Neural cell (in vitro differentiated cells): ENCODE measurements around the gene LDLRAD4. TPM values are rescaled to one million over a fixed set of nuclear protein-coding genes. Genes with fewer than 3 reads are reported as not detected.

ENCODE experiments used
- H2AFZ ChIP-seq: fragments of 200-600, 300-800 bp; sonication (generic), shearing (Covaris generic); 2 replicates; pipeline ENCODE4 v1.6.0; 2014; ENCODE audit warnings: low read depth, mild to moderate bottlenecking, antibody characterized with exemption, low read length, moderate library complexity
- H3F3A ChIP-seq: fragments of 200-600 bp; shearing (Covaris generic); 2 replicates; pipeline ENCODE4 v1.6.1; 2016; ENCODE audit warnings: mild to moderate bottlenecking, moderate library complexity, mixed read lengths, antibody characterized with exemption, low read length; ENCODE audit not compliant: insufficient read depth, poor library complexity, severe bottlenecking
- H3K27ac ChIP-seq: fragments of 200-600, 300-800 bp; sonication (generic), shearing (Covaris generic); 2 replicates; pipeline ENCODE4 v1.5.1; 2014; ENCODE audit warnings: mild to moderate bottlenecking, low read length, moderate library complexity
- H3K27me3 ChIP-seq: fragments of 300-800, 200-600 bp; sonication (generic), shearing (Covaris generic); 2 replicates; pipeline ENCODE4 v1.6.0; 2014; ENCODE audit warnings: mild to moderate bottlenecking, low read depth, low read length, moderate library complexity; ENCODE audit not compliant: insufficient read depth
- H3K36me3 ChIP-seq: fragments of 300-800, 200-600 bp; sonication (generic), shearing (Covaris generic); 2 replicates; pipeline ENCODE4 v1.5.1; 2014; ENCODE audit warnings: mild to moderate bottlenecking, antibody characterized with exemption, low read length, moderate library complexity; ENCODE audit not compliant: insufficient read depth
- H3K4me2 ChIP-seq: fragments of 300-800, 200-600 bp; sonication (generic), shearing (Covaris generic); 2 replicates; pipeline ENCODE4 v1.6.0; 2014; ENCODE audit warnings: mild to moderate bottlenecking, low read length
- H3K4me3 ChIP-seq: fragments of 300-800, 200-600 bp; sonication (generic), shearing (Covaris generic); 2 replicates; pipeline ENCODE4 v1.5.1; 2014; ENCODE audit warnings: mild to moderate bottlenecking, low read length, moderate library complexity
- H3K79me2 ChIP-seq: fragments of 200-600 bp; shearing (Covaris generic); replicated peaks from 2 replicates; pipeline ENCODE4 v1.6.0; 2014; ENCODE audit warnings: mild to moderate bottlenecking, low read length, moderate library complexity; ENCODE audit not compliant: insufficient read depth
- H3K9ac ChIP-seq: fragments of 300-800, 200-600 bp; sonication (generic), shearing (Covaris generic); 2 replicates; pipeline ENCODE4 v1.6.1; 2016; ENCODE audit warnings: mild to moderate bottlenecking, low read length, mixed read lengths
- H3K9me2 ChIP-seq: fragments of 200-600 bp; shearing (Covaris generic); 2 replicates; pipeline ENCODE4 v1.6.1; 2016; ENCODE audit warnings: mild to moderate bottlenecking, low read length, mixed read lengths; ENCODE audit not compliant: insufficient read depth
- H3K9me3 ChIP-seq: fragments of 200-600, 300-800 bp; sonication (generic), shearing (Covaris generic); 2 replicates; pipeline ENCODE4 v1.6.1; 2016; ENCODE audit warnings: mild to moderate bottlenecking, mixed run types, low read length, moderate library complexity, mixed read lengths
- H4K20me1 ChIP-seq: fragments of 200-600 bp; shearing (Covaris generic); 2 replicates; pipeline ENCODE4 v1.6.1; 2016; ENCODE audit warnings: mild to moderate bottlenecking, mixed run types; ENCODE audit not compliant: insufficient read depth
- EP300 ChIP-seq: fragments of 450-650 bp; conservative IDR thresholded peaks from 2 replicates; pipeline ENCODE4 v1.6.1; 2014; ENCODE audit warnings: antibody characterized with exemption, mild to moderate bottlenecking, moderate library complexity; ENCODE audit not compliant: poor library complexity, severe bottlenecking
- EZH2 ChIP-seq: fragments of 200-600, 300-800 bp; shearing (Covaris generic), sonication (generic); IDR thresholded peaks from 2 replicates; pipeline ENCODE4 v1.6.1; 2014; ENCODE audit warnings: antibody characterized with exemption, low read length, borderline replicate concordance, mild to moderate bottlenecking; ENCODE audit not compliant: insufficient read depth, poor library complexity, severe bottlenecking
- MXI1 ChIP-seq: fragments of 450-650 bp; conservative IDR thresholded peaks from 2 replicates; pipeline ENCODE4 v1.6.1; 2014; ENCODE audit warnings: antibody characterized with exemption, mild to moderate bottlenecking; ENCODE audit not compliant: poor library complexity, severe bottlenecking
- POLR2AphosphoS5 ChIP-seq: IDR thresholded peaks from 2 replicates; pipeline ENCODE4 v1.6.1; 2012
- RAD21 ChIP-seq: fragments of 450-650 bp; conservative IDR thresholded peaks from 2 replicates; pipeline ENCODE4 v1.6.1; 2014; ENCODE audit warnings: antibody characterized with exemption, mild to moderate bottlenecking, moderate library complexity
- SMC3 ChIP-seq: fragments of 450-650 bp; conservative IDR thresholded peaks from 2 replicates; pipeline ENCODE4 v1.6.1; 2014; ENCODE audit warnings: antibody characterized with exemption, mild to moderate bottlenecking, moderate library complexity; ENCODE audit not compliant: poor library complexity
- TAF1 ChIP-seq: IDR thresholded peaks from 2 replicates; pipeline ENCODE4 v1.6.1; 2012; ENCODE audit warnings: low read depth
- polyA plus RNA-seq: library from polyadenylated mRNA; depleted of rRNA; stranded (reverse); fragments of >200 nt; gene quantifications from 2 replicates; pipeline ENCODE4 v1.2.3, GENCODE V29; 2014
- TF ChIP-seq, protein P1 (sequence below): fragments of 450-650 bp; IDR thresholded peaks from 2 replicates; pipeline ENCODE4 v1.5.1; 2014; ENCODE audit warnings: antibody characterized with exemption, mild to moderate bottlenecking, moderate library complexity; ENCODE audit not compliant: poor library complexity, severe bottlenecking
- TF ChIP-seq, protein P2 (sequence below): IDR thresholded peaks from 2 replicates; pipeline ENCODE4 v1.6.1; 2012; ENCODE audit warnings: borderline replicate concordance

LDLRAD4 gene
- polyA plus RNA-seq, 1 donor from 2014 or later, result 3.7 TPM

DNA sequence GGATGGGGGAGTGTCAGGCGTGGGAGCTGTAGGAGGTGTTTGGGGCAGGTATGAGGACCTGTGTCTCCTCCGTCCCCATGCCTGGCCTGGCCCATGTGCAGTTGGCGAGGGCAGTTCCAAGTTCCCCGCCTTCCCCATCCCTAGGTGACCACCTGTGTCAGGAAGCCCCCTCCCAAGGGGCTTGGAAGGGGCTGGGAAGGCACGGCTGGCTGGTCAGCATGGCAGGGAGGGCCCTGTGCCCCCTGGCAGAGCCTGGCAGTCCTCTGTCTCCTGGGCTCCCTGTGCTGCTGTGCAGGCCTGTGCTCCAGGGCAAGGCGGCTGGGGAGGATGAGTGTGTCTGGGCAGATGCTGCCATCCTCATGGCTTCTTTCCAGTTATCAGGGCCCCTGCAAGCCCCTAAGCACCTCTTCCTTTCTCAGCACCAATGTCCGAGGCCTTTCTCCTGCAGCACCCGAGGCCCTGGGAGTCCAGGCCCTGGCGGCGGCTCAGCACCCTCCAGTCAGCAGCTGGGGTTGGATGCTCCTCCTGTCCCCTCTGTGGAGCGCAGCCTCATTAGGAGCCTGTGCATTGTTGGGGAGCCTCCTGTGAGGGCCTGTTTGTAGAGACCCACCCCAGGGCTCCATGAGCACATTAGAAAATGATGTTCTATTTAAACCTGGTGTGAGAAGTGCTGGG is 406.1 kb downstream of the LDLRAD4 start:
- Histone ChIP-seq H3K27ac (no peak overlapping the region), H3K9ac (no peak overlapping the region), H2AFZ (no peak overlapping the region), H3K27me3 (no peaks in the 10 kb centered on the region), H3K9me2 (no peaks in the 10 kb centered on the region), H3F3A (no peaks in the 10 kb centered on the region), H3K79me2 (no peaks in the 10 kb centered on the region), H3K4me3 (no peak overlapping the region), H4K20me1 (no peaks in the 10 kb centered on the region), H3K9me3 (no peaks in the 10 kb centered on the region), H3K4me2 (no peak overlapping the region), H3K36me3 (no peaks in the 10 kb centered on the region)
- TF ChIP-seq EZH2 (no peak), SMC3 (no peak), POLR2AphosphoS5 (no peak), RAD21 (no peak), MXI1 (no peak), EP300 (no peak), TAF1 (no peak)
- TF ChIP-seq, protein P1, sequence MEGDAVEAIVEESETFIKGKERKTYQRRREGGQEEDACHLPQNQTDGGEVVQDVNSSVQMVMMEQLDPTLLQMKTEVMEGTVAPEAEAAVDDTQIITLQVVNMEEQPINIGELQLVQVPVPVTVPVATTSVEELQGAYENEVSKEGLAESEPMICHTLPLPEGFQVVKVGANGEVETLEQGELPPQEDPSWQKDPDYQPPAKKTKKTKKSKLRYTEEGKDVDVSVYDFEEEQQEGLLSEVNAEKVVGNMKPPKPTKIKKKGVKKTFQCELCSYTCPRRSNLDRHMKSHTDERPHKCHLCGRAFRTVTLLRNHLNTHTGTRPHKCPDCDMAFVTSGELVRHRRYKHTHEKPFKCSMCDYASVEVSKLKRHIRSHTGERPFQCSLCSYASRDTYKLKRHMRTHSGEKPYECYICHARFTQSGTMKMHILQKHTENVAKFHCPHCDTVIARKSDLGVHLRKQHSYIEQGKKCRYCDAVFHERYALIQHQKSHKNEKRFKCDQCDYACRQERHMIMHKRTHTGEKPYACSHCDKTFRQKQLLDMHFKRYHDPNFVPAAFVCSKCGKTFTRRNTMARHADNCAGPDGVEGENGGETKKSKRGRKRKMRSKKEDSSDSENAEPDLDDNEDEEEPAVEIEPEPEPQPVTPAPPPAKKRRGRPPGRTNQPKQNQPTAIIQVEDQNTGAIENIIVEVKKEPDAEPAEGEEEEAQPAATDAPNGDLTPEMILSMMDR, result no peak
- TF ChIP-seq, protein P2, sequence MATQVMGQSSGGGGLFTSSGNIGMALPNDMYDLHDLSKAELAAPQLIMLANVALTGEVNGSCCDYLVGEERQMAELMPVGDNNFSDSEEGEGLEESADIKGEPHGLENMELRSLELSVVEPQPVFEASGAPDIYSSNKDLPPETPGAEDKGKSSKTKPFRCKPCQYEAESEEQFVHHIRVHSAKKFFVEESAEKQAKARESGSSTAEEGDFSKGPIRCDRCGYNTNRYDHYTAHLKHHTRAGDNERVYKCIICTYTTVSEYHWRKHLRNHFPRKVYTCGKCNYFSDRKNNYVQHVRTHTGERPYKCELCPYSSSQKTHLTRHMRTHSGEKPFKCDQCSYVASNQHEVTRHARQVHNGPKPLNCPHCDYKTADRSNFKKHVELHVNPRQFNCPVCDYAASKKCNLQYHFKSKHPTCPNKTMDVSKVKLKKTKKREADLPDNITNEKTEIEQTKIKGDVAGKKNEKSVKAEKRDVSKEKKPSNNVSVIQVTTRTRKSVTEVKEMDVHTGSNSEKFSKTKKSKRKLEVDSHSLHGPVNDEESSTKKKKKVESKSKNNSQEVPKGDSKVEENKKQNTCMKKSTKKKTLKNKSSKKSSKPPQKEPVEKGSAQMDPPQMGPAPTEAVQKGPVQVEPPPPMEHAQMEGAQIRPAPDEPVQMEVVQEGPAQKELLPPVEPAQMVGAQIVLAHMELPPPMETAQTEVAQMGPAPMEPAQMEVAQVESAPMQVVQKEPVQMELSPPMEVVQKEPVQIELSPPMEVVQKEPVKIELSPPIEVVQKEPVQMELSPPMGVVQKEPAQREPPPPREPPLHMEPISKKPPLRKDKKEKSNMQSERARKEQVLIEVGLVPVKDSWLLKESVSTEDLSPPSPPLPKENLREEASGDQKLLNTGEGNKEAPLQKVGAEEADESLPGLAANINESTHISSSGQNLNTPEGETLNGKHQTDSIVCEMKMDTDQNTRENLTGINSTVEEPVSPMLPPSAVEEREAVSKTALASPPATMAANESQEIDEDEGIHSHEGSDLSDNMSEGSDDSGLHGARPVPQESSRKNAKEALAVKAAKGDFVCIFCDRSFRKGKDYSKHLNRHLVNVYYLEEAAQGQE, result no peak

DNA sequence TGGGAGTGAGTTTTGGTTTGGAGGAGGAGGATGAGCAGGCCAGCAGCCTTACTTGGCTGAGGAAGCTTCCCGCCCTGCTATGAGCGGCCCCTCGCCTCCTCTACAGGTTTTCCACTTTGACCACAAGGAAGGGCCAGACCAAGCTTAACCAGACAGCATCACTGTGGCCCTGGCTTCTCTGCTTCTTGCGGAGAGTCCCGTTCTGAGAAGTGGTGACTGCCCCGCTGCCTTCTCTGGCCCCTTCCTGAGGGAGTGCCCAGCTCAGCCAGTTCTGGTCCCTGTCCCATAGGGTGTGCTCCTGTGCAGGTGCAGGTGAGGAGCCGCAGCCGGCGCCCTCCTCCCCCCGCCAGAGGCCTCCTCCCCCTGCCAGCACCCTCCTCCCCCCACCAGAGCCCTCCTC is 406.8 kb downstream of the LDLRAD4 start:
- no peak overlapping the region for H3K4me2 ChIP-seq
- H3K27me3 ChIP-seq, result no peaks in the 10 kb centered on the region
- TF ChIP-seq POLR2AphosphoS5, result no peak
- no peak for TF ChIP-seq RAD21
- no peak for TF ChIP-seq MXI1
- no peak for TF ChIP-seq TAF1
- TF ChIP-seq EP300, result no peak
- TF ChIP-seq, protein P2, result no peak
- TF ChIP-seq, protein P1, result no peak
- no peak for TF ChIP-seq SMC3
- no peak for TF ChIP-seq EZH2
- H3K9ac ChIP-seq, result no peak overlapping the region
- no peaks in the 10 kb centered on the region for H3F3A ChIP-seq
- no peaks in the 10 kb centered on the region for H4K20me1 ChIP-seq
- no peaks in the 10 kb centered on the region for H3K9me3 ChIP-seq
- no peak overlapping the region for H3K4me3 ChIP-seq
- H3K9me2 ChIP-seq, result no peaks in the 10 kb centered on the region
- H3K36me3 ChIP-seq, result no peaks in the 10 kb centered on the region
- H3K79me2 ChIP-seq, result no peaks in the 10 kb centered on the region
- H3K27ac ChIP-seq, result no peak overlapping the region
- H2AFZ ChIP-seq, result no peak overlapping the region
